DOHH2 (cell line): ENCODE measurements around the gene ZSWIM6.

Source experiments
- H3F3A ChIP-seq: fragments of 200-600 bp; sonication (generic), shearing (Covaris generic); 2 replicates; pipeline ENCODE4 v1.6.0; 2016; ENCODE audit warnings: antibody characterized with exemption, mild to moderate bottlenecking; ENCODE audit not compliant: control insufficient read depth, insufficient read depth
- H3K27ac ChIP-seq: fragments of 200-600 bp; sonication (generic); 2 replicates; pipeline ENCODE4 v1.5.1; 2014; ENCODE audit warnings: low read depth, mild to moderate bottlenecking, low read length, moderate library complexity
- H3K27me3 ChIP-seq: fragments of 200-600 bp; sonication (generic); 2 replicates; pipeline ENCODE4 v1.6.1; 2014; ENCODE audit warnings: mild to moderate bottlenecking, low read length, mixed read lengths; ENCODE audit not compliant: control insufficient read depth
- H3K36me3 ChIP-seq: fragments of 200-600 bp; sonication (generic); 2 replicates; pipeline ENCODE4 v1.6.1; 2014; ENCODE audit warnings: mild to moderate bottlenecking, low read length, moderate library complexity, mixed read lengths; ENCODE audit not compliant: control insufficient read depth
- H3K4me1 ChIP-seq: fragments of 200-600 bp; sonication (generic); 2 replicates; pipeline ENCODE4 v1.6.1; 2014; ENCODE audit warnings: mild to moderate bottlenecking, low read length, mixed read lengths; ENCODE audit not compliant: control insufficient read depth
- H3K4me2 ChIP-seq: fragments of 200-600 bp; sonication (generic); 2 replicates; pipeline ENCODE4 v1.6.0; 2014; ENCODE audit warnings: mild to moderate bottlenecking, low read length, moderate library complexity
- H3K4me3 ChIP-seq: fragments of 200-600 bp; sonication (generic); 2 replicates; pipeline ENCODE4 v1.5.1; 2014; ENCODE audit warnings: mild to moderate bottlenecking, low read length, mixed read lengths
- H3K79me2 ChIP-seq: fragments of 200-600 bp; sonication (generic); 2 replicates; pipeline ENCODE4 v1.6.1; 2014; ENCODE audit warnings: mild to moderate bottlenecking, low read length, mixed read lengths; ENCODE audit not compliant: control insufficient read depth
- H3K9me2 ChIP-seq: fragments of 200-600 bp; sonication (generic); replicated peaks from 2 replicates; pipeline ENCODE4 v1.6.1; 2014; ENCODE audit warnings: mild to moderate bottlenecking, low read length, mixed read lengths; ENCODE audit not compliant: control insufficient read depth
- H3K9me3 ChIP-seq: fragments of 200-600 bp; sonication (generic); 2 replicates; pipeline ENCODE4 v1.6.1; 2014; ENCODE audit warnings: antibody characterized with exemption, low read length, mixed read lengths; ENCODE audit not compliant: control insufficient read depth, insufficient read depth
- H4K20me1 ChIP-seq: fragments of 200-600 bp; sonication (generic); 2 replicates; pipeline ENCODE4 v1.6.0; 2014; ENCODE audit warnings: low read depth, mild to moderate bottlenecking, antibody characterized with exemption, low read length, moderate library complexity; ENCODE audit not compliant: control insufficient read depth, insufficient read depth
- CTCF ChIP-seq: fragments of 200-600 bp; sonication (generic); IDR thresholded peaks from one replicate; pipeline ENCODE4 v1.5.1; 2014; ENCODE audit warnings: antibody characterized with exemption, mild to moderate bottlenecking, low read depth, low read length; ENCODE audit not compliant: poor library complexity, severe bottlenecking
- EZH2phosphoT487 ChIP-seq: fragments of 200-600 bp; sonication (generic); IDR thresholded peaks from 2 replicates; pipeline ENCODE4 v1.6.1; 2017; ENCODE audit warnings: borderline replicate concordance, mild to moderate bottlenecking, antibody characterized with exemption, low read length, moderate library complexity, mixed read lengths

The ZSWIM6 gene

DNA sequence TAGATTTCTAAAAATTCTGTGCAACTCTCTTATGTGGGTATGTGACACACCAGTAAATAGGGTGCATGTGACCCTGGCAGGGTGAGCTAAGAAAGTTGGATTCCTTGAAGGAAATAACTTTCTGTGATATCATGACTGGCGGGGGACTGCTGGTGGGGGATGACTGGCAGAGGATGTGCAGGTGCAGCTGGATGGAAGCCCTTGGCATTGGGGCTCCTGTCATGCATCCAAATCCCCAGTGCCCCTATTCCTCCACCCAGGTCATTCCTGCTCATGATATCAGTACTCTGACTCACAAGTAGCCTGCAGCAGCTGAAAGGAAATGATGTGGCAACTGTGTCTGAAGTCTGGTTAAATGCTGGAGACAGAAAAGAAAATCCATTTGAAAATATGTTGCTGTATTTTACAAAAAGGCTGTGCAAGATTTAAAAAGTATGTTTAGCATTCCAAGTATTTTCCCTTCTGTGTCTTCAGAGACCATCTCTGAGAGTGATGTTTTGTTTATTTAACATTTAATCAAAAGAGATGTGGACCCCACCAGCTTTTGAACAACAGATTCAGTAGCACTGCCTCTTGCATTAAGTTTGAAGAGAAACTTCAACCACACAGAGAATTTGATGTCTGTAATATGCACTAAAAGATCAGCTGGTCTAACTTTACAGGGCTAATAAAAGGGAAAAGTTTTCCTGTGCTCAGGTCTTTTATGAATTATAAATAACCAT lies 17.9 kb upstream of the ZSWIM6 start:
- Histone ChIP-seq H3K9me2 (no peaks in the 10 kb centered on the region), H3F3A (no peaks in the 10 kb centered on the region), H3K36me3 (no peaks in the 10 kb centered on the region), H3K27me3 (0 out of 2 replicates have a peak, but pooled peaks cover 2% of the 10 kb centered on the region), H3K79me2 (no peaks in the 10 kb centered on the region), H3K4me1 (peaks cover 3% of the 10 kb centered on the region), H4K20me1 (no peaks in the 10 kb centered on the region), H3K4me3 (no peak overlapping the region), H3K9me3 (no peaks in the 10 kb centered on the region), H3K4me2 (no peak overlapping the region), H3K27ac (no peak overlapping the region)
- TF ChIP-seq CTCF (no peak), EZH2phosphoT487 (no peak)

GRCh38 chr5:61318376-61318775 lies 13.7 kb upstream of the ZSWIM6 start:
- TF ChIP-seq CTCF = no peak
- no peak for TF ChIP-seq EZH2phosphoT487
- Histone ChIP-seq H3K4me1 (peaks cover 12% of the 10 kb centered on the region), H3K9me3 (no peaks in the 10 kb centered on the region), H4K20me1 (no peaks in the 10 kb centered on the region), H3K9me2 (no peaks in the 10 kb centered on the region), H3K4me3 (no peak overlapping the region), H3F3A (no peaks in the 10 kb centered on the region), H3K27me3 (0 out of 2 replicates have a peak, but pooled peaks cover 2% of the 10 kb centered on the region), H3K4me2 (no peak overlapping the region), H3K27ac (no peak overlapping the region), H3K79me2 (no peaks in the 10 kb centered on the region), H3K36me3 (no peaks in the 10 kb centered on the region)

- peak overlapping the region; percentile 22; the same call in 1 of the 2 replicates for H3K4me3 ChIP-seq
These were observed 12.5 kb upstream of the ZSWIM6 start for GRCh38 chr5:61319388-61320146.

More at GRCh38 chr5:61319388-61320146, 12.5 kb upstream of the ZSWIM6 start:
- Histone ChIP-seq H3K36me3 (no peaks in the 10 kb centered on the region), H4K20me1 (no peaks in the 10 kb centered on the region), H3K9me3 (no peaks in the 10 kb centered on the region), H3K27ac (no peak overlapping the region), H3K79me2 (no peaks in the 10 kb centered on the region), H3K9me2 (no peaks in the 10 kb centered on the region), H3K4me2 (peak overlapping the region; percentile 20), H3K27me3 (no peaks in the 10 kb centered on the region), H3F3A (no peaks in the 10 kb centered on the region), H3K4me1 (peaks cover 12% of the 10 kb centered on the region)
- TF ChIP-seq CTCF (no peak), EZH2phosphoT487 (no peak)
